Measurements from ENCODE around the gene RPL19.
A peak's percentile ranks its signal among the peaks of the same experiment; 100 is the strongest.

RPL19 gene

DNA sequence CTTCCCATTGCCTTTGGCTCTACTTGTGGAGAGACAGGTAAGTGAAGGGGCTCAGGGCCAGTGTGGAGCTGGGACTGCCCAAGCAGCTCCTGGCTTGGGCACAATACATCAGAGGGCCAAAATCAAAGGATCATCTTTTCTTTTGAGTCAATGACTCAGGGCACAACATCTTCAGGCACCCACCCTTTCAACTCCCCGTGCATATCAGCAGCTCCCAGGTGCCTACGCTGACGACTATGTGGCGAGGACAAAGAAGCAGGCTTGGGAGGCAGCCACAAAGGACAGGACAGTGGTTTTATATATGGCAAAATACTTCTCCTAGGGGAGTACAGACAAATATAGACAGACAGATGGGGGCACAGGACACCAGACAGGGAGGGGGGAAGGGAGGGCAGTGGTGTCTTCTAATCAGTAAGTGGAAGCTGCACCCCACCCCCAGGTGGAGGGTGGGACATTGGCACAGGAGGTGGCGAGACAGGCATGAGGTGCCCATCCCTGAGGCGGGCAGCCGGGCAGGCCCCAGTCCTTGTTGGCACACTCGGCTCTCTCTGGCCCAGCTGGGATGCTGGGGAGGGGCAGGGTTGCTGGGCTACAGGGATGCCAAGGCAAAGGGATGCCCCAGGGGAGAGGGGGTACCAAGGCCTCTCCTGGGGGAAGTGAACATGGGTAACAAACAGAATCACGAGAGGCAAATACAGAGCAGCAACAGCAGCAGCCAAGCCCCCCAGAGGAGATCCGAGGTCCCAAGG is 26.4 kb upstream of the RPL19 start:
- Histone ChIP-seq H3K36me3 (ENCODE audit: control insufficient read depth, insufficient read depth, low read length) (peaks cover 11% of the 10 kb centered on the region), H3K4me3 (replicated peaks; ENCODE audit: low read depth, low read length) (no peak overlapping the region), H3K27me3 (replicated peaks; ENCODE audit: control insufficient read depth, insufficient read depth, low read length) (no peaks in the 10 kb centered on the region)
- no peak for DNase-seq (ENCODE audit: extremely low read depth, insufficient read length)
- TF ChIP-seq, protein P1, sequence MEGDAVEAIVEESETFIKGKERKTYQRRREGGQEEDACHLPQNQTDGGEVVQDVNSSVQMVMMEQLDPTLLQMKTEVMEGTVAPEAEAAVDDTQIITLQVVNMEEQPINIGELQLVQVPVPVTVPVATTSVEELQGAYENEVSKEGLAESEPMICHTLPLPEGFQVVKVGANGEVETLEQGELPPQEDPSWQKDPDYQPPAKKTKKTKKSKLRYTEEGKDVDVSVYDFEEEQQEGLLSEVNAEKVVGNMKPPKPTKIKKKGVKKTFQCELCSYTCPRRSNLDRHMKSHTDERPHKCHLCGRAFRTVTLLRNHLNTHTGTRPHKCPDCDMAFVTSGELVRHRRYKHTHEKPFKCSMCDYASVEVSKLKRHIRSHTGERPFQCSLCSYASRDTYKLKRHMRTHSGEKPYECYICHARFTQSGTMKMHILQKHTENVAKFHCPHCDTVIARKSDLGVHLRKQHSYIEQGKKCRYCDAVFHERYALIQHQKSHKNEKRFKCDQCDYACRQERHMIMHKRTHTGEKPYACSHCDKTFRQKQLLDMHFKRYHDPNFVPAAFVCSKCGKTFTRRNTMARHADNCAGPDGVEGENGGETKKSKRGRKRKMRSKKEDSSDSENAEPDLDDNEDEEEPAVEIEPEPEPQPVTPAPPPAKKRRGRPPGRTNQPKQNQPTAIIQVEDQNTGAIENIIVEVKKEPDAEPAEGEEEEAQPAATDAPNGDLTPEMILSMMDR (IDR thresholded peaks at IDR 0.05; ENCODE audit: insufficient read depth, low read length, poor library complexity, severe bottlenecking) = no peak

DNA sequence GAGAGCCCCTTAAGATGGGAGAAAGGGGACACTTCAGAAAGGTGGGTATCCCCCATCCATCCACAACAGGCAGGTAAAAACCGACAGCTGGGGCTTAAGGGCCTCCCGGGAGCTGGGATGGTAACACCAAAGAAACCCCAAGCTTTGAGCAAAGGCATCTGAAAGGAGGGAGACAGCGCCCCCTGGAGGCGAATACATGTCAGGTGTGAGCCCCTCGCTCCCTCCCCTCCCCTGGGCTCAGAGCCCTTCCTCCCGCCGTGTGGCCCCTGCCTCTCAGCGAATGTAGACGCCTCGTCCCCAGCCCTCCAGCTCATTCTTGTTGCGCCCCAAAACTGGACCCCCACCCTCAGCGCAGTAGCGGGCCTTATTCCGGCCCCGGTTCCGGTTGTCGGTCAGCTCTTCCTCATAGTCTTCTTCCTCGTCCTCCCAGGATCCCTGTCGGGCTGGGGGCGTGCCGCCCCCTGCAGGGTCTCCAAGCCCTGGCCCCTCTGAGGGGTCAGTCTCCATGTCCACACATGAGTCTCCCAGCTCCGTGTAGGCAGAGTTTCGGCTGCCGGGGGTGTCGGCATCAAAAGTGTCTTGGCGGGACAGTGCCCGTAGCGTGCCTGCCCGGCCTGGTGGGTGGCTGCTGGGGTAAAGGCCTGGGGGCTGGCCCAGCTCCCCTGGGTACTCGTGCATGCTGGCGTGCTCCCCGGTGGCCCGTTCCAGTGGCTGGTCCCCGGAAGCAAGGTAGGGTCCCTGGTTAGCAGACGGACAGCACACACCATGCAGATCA is 25.0 kb upstream of the RPL19 start:
- Histone ChIP-seq H3K36me3 (ENCODE audit: control insufficient read depth, insufficient read depth, low read length) (peaks cover 11% of the 10 kb centered on the region), H3K27me3 (replicated peaks; ENCODE audit: control insufficient read depth, insufficient read depth, low read length) (no peaks in the 10 kb centered on the region), H3K4me3 (replicated peaks; ENCODE audit: low read depth, low read length) (no peak overlapping the region)
- peak; percentile 46 for DNase-seq (ENCODE audit: extremely low read depth, insufficient read length)
- TF ChIP-seq, protein P1 (IDR thresholded peaks at IDR 0.05; ENCODE audit: insufficient read depth, low read length, poor library complexity, severe bottlenecking) = peak; percentile 85

DNA sequence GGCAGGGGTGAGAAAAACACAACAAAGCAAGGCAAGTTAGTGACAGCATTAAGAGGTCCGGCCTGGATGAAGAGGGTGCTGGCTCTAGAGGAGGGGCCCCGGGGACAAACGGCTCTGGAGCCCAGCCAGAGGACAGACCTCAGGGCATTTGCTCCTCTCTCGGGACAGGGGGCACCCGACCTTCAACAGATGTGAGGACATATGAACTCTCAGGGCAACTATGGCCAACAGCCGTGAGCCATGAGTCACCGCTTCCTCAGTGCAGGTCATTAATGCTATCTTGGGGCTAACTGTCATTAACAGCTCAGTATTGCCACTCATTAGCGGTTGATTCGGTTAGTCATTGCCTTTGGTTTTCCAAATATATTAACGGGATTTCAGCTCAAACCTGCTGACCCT is 24.4 kb upstream of the RPL19 start:
- TF ChIP-seq, protein P1 (IDR thresholded peaks at IDR 0.05; ENCODE audit: insufficient read depth, low read length, poor library complexity, severe bottlenecking) = no peak
- no peak overlapping the region for H3K4me3 ChIP-seq (replicated peaks; ENCODE audit: low read depth, low read length)
- DNase-seq (ENCODE audit: extremely low read depth, insufficient read length) = no peak
- no peaks in the 10 kb centered on the region for H3K27me3 ChIP-seq (replicated peaks; ENCODE audit: control insufficient read depth, insufficient read depth, low read length)
- peaks cover 11% of the 10 kb centered on the region for H3K36me3 ChIP-seq (ENCODE audit: control insufficient read depth, insufficient read depth, low read length)

DNA sequence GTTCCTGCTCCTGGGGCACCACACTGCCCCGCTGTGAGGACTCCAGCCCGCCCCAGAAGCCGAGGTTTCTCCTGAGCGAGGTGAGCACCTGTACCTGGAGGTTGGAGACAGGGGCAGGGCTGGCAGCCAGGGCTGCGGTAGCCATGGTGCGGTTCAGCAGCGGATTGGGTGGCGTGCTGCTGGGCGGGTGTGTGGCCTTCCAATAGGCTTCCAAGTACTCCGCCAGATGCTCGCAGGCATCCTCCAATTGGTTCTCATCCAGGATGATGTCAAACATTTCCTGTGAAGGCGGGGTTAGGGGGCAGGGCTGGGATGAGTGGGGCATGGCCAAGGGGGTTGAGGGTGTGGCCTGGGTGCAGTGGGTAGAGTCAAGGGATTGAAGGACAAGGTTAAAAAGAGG is 22.8 kb upstream of the RPL19 start:
- H3K36me3 ChIP-seq (ENCODE audit: control insufficient read depth, insufficient read depth, low read length) = peaks cover 11% of the 10 kb centered on the region
- no peak for DNase-seq (ENCODE audit: extremely low read depth, insufficient read length)
- TF ChIP-seq, protein P1 (IDR thresholded peaks at IDR 0.05; ENCODE audit: insufficient read depth, low read length, poor library complexity, severe bottlenecking) = no peak
- H3K4me3 ChIP-seq (replicated peaks; ENCODE audit: low read depth, low read length) = no peak overlapping the region
- no peaks in the 10 kb centered on the region for H3K27me3 ChIP-seq (replicated peaks; ENCODE audit: control insufficient read depth, insufficient read depth, low read length)

DNA sequence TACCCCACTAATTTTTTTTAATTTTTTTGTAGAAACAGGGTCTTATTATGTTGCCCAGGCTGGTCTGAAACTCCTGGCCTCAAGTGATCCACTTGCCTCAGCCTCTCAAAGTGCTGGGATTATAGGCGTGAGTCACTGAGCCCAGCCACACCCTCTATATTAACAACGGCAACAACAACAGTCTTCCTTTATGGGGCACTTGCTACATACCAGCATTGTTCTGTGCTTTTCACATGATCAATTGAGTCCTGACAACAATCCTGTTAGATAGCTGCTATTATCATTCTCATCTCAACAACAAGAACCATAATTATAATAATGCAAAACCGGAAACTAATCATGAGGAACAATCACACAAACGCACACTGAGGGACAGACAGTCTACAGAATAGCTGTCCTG is 21.5 kb upstream of the RPL19 start:
- no peak for DNase-seq (ENCODE audit: extremely low read depth, insufficient read length)
- Histone ChIP-seq H3K4me3 (replicated peaks; ENCODE audit: low read depth, low read length) (no peak overlapping the region), H3K36me3 (ENCODE audit: control insufficient read depth, insufficient read depth, low read length) (peaks cover 13% of the 10 kb centered on the region), H3K27me3 (replicated peaks; ENCODE audit: control insufficient read depth, insufficient read depth, low read length) (no peaks in the 10 kb centered on the region)
- TF ChIP-seq, protein P1 (IDR thresholded peaks at IDR 0.05; ENCODE audit: insufficient read depth, low read length, poor library complexity, severe bottlenecking) = no peak
